HepG2 (cell line): Measurements from ENCODE around the gene STK36. TPM values are rescaled to one million over a fixed set of nuclear protein-coding genes. Genes with fewer than 3 reads are reported as not detected.

Source experiments
- ATAC-seq: fragments of 200-7000 bp; cut with Tn5 transposase; 3 replicates; pipeline ENCODE4 v1.9.1; 2020; ENCODE audit warnings: mild to moderate bottlenecking, moderate library complexity
- BruUV-seq: library from RNA; stranded (reverse); fragments of 400-500 nt; replicated peaks from 2 replicates; lab custom pipeline; 2021; lab: Mats Ljungman, UMichigan
- CTCF ChIA-PET: fragments of 300-600 bp; formaldehyde crosslinking; extraction: SDS; loops from one replicate; lab custom pipeline; 2021; ENCODE audit warnings: low total read pairs, inconsistent platforms, low intra/inter-chr PET ratio; lab: Yijun Ruan, JAX
- POLR2A ChIA-PET: fragments of 350-600 bp; sonication (Branson Sonifier 250); formaldehyde crosslinking; loops from one replicate; lab custom pipeline; 2020; ENCODE audit warnings: antibody characterized with exemption, inconsistent platforms; lab: Yijun Ruan, JAX
- DNase-seq: peaks from one replicate; pipeline ENCODE4 v3.0.0-alpha.2; 2015; ENCODE audit warnings: low spot score
- FAIRE-seq: peaks from 3 replicates; lab custom pipeline; 2011; peaks lifted over from hg19 to GRCh38; lab: Jason Lieb, UNC
- H2AFZ ChIP-seq: one replicate; pipeline ENCODE4 v1.6.1; 2011; ENCODE audit warnings: low read length, inconsistent platforms
- H3K27ac ChIP-seq: fragments of 300-600 bp; 3 replicates; pipeline ENCODE4 v1.8.0; 2011; ENCODE audit warnings: mixed run types, mild to moderate bottlenecking, mixed read lengths, low read length, inconsistent platforms; ENCODE audit not compliant: insufficient read depth; ENCODE audit errors: extremely low read length
- H3K27me3 ChIP-seq, 2 experiments: fragments of 200-600 bp in 1 of 2; 2 replicates in 1 of 2; 3 replicates in 1 of 2; pipeline versions ENCODE4 v1.6.0 to v1.8.0; 2011; ENCODE audit warnings: low read length in 2 of 2, mild to moderate bottlenecking in 2 of 2, moderate library complexity in 2 of 2, inconsistent platforms in 1 of 2; ENCODE audit not compliant: insufficient read depth in 2 of 2, control insufficient read depth in 1 of 2
- H3K36me3 ChIP-seq, 2 experiments: fragments of 200-600 bp in 1 of 2; replicated peaks in 1 of 2; 2 replicates in 1 of 2; 3 replicates in 1 of 2; pipeline versions ENCODE4 v1.5.1 to v1.8.0; 2011; ENCODE audit warnings: low read length in 2 of 2, inconsistent platforms in 1 of 2; ENCODE audit not compliant: insufficient read depth in 2 of 2, control insufficient read depth in 1 of 2
- H3K4me1 ChIP-seq: 2 replicates; pipeline ENCODE4 v1.5.1; 2012; ENCODE audit warnings: low read length, inconsistent platforms; ENCODE audit not compliant: insufficient read depth
- H3K4me2 ChIP-seq: 2 replicates; pipeline ENCODE4 v1.6.0; 2011; ENCODE audit warnings: low read depth, low read length, inconsistent platforms
- H3K4me3 ChIP-seq, 3 experiments: fragments of 200-600 bp in 1 of 3; sonication (generic), shearing (Covaris generic) in 1 of 3; replicated peaks in 1 of 3; 2 replicates each; pipeline ENCODE4 v1.5.1; 2011 to 2016; ENCODE audit warnings: low read length in 3 of 3, inconsistent platforms in 2 of 3, low read depth in 2 of 3, mild to moderate bottlenecking in 2 of 3, control low read depth in 1 of 3, mixed read lengths in 1 of 3; ENCODE audit not compliant: insufficient read depth in 1 of 3
- H3K79me2 ChIP-seq: one replicate; pipeline ENCODE4 v1.6.1; 2011; ENCODE audit warnings: low read length, inconsistent platforms; ENCODE audit not compliant: insufficient read depth
- H3K9ac ChIP-seq: 2 replicates; pipeline ENCODE4 v1.6.0; 2011; ENCODE audit warnings: mild to moderate bottlenecking, low read depth, low read length, inconsistent platforms; ENCODE audit not compliant: insufficient read depth
- H3K9me3 ChIP-seq: 2 replicates; pipeline ENCODE4 v1.5.1; 2012; ENCODE audit warnings: mild to moderate bottlenecking, low read length
- H4K20me1 ChIP-seq: 2 replicates; pipeline ENCODE4 v1.6.0; 2011; ENCODE audit warnings: inconsistent platforms, mild to moderate bottlenecking, low read length, moderate library complexity; ENCODE audit not compliant: insufficient read depth
- RNF2 ChIP-seq: fragments of 450-650 bp; conservative IDR thresholded peaks from 2 replicates; pipeline ENCODE4 v1.6.1; 2016; ENCODE audit warnings: low read depth
- ZNF431 ChIP-seq: sonication (generic); formaldehyde crosslinking; IDR thresholded peaks from 2 replicates; pipeline ENCODE4 v1.9.0; 2022; ENCODE audit warnings: missing genetic modification reagents, low read depth, mild to moderate bottlenecking, borderline replicate concordance
- WGBS: methylation state at CpG from one replicate; pipeline ENCODE4 v1.1.6; 2017; ENCODE audit warnings: low lambda C conversion rate; 5-methylcytosine and 5-hydroxymethylcytosine counted together
- in situ Hi-C: cut with HindIII; loops from 2 replicates; pipeline ENCODE4 v1.10.0; 2017; ENCODE audit warnings: low pct_unique_long_range_greater_than_20kb; ENCODE audit not compliant: extremely low pct_ligation_motif_present
- intact Hi-C: fragments of 100-400 bp; cut with micrococcal nuclease; formaldehyde crosslinking; loops from one replicate; pipeline ENCODE4 v1.10.0; 2022; ENCODE audit not compliant: unreplicated experiment
- polyA plus RNA-seq, 8 experiments: library from polyadenylated mRNA; depleted of rRNA in 3 of 8; stranded (reverse) in 7 of 8; unstranded in 1 of 8; fragments of >200 nt; fragmentation: Illumina TruSeq in 4 of 8; extraction: Trizol in 4 of 8; gene quantifications; 2 replicates each; pipeline versions ENCODE4 v1.2.1 to v1.2.3, GENCODE V29; 2011 to 2016; ENCODE audit warnings: low read depth in 4 of 8, missing spikeins in 1 of 8, mixed read lengths in 1 of 8; ENCODE audit not compliant: insufficient read depth in 1 of 8
- total RNA-seq, 5 experiments: library from RNA; depleted of rRNA; stranded (reverse); fragments of >200 nt; fragmentation: Illumina TruSeq; extraction: Trizol; gene quantifications; 2 replicates each; pipeline ENCODE4 v1.2.3, GENCODE V29; 2016; ENCODE audit warnings: low read depth in 1 of 5
- TF ChIP-seq, protein P1 (sequence below): sonication (generic); formaldehyde crosslinking; IDR thresholded peaks from 2 replicates; pipeline ENCODE4 v1.4.0; 2020; ENCODE audit warnings: mild to moderate bottlenecking, missing genetic modification reagents, borderline replicate concordance
- TF ChIP-seq, protein P2 (sequence below): sonication (generic); formaldehyde crosslinking; IDR thresholded peaks from 2 replicates; pipeline ENCODE4 v1.5.0; 2020; ENCODE audit warnings: missing genetic modification reagents
- TF ChIP-seq, protein P3 (sequence below): sonication (generic); formaldehyde crosslinking; IDR thresholded peaks from 2 replicates; pipeline ENCODE4 v1.4.0; 2020; ENCODE audit warnings: mild to moderate bottlenecking, missing genetic modification reagents

The STK36 gene
- total and polyA plus RNA-seq, 2 of the 13 experiments (the other 11 are each of a cell fraction or from before 2014, with no cell fraction given) = 45.9 to 83.5 TPM

DNA sequence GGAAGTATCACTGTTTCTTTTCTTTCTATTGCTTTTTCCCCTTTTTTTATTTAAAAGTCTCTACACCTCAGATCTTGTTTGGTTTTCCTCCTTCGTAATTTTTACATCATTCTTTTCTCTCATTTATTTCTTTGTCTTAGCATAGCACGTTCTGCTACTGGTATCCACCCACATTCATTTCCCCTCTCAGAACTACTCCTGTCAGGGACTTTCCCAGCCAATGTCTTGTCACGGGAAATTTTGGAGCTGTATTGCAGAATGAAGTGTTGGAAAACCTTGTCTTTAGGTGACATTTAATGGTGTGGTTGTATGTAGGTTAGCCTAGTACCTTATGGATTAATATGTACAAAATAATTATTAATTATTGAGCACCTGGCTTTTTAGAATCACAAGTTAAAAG, 72.7 kb downstream of the STK36 start:
- H3K4me3 ChIP-seq = no peak overlapping the region
- no peak for FAIRE-seq
- H3K27ac ChIP-seq = peak overlapping the region; percentile 95
- H3K4me2 ChIP-seq = no peak overlapping the region
- no peak overlapping the region for H2AFZ ChIP-seq
- H3K9me3 ChIP-seq = no peaks in the 10 kb centered on the region
- H3K9ac ChIP-seq = peak overlapping the region; percentile 66
- TF ChIP-seq RNF2 (no peak), ZNF431 (CRISPR knock-in tag) (no peak)
- TF ChIP-seq, protein P1, sequence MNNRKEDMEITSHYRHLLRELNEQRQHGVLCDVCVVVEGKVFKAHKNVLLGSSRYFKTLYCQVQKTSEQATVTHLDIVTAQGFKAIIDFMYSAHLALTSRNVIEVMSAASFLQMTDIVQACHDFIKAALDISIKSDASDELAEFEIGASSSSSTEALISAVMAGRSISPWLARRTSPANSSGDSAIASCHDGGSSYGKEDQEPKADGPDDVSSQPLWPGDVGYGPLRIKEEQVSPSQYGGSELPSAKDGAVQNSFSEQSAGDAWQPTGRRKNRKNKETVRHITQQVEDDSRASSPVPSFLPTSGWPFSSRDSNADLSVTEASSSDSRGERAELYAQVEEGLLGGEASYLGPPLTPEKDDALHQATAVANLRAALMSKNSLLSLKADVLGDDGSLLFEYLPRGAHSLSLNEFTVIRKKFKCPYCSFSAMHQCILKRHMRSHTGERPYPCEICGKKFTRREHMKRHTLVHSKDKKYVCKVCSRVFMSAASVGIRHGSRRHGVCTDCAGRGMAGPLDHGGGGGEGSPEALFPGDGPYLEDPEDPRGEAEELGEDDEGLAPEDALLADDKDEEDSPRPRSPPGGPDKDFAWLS = 0 out of 2 replicates have a peak, but pooled peaks have one; percentile 0
- H3K79me2 ChIP-seq = peaks cover 19% of the 10 kb centered on the region
- peaks cover 29 to 63% of the 10 kb centered on the region in 2 experiments for H3K36me3 ChIP-seq
- intact Hi-C loops = no loop called here
- no TSS peak for BruUV-seq
- ATAC-seq = no peak
- peaks cover 55% of the 10 kb centered on the region for H3K4me1 ChIP-seq
- H3K27me3 ChIP-seq = no peaks in the 10 kb centered on the region
- in situ Hi-C loops = loop anchor here (25.0 kb wide), 1 partner anchor 93 kb away; the partner anchor contains the start of gene PRKAG3
- CTCF ChIA-PET = interaction anchor here (1.9 kb wide), 1 partner anchor 17 kb away, joined by 5 read pairs; no protein-coding TSS in a partner anchor
- no peak for DNase-seq
- WGBS = 94% methylated on average over 3 of the region's 3 CpGs
- POLR2A ChIA-PET = interaction anchor here (0.9 to 4.6 kb wide), 8 partner anchors 8 to 73 kb away, joined by 3 to 139 read pairs (median 17); partner anchors contain the start of genes CYP27A1 and TTLL4
- H4K20me1 ChIP-seq = no peaks in the 10 kb centered on the region

DNA sequence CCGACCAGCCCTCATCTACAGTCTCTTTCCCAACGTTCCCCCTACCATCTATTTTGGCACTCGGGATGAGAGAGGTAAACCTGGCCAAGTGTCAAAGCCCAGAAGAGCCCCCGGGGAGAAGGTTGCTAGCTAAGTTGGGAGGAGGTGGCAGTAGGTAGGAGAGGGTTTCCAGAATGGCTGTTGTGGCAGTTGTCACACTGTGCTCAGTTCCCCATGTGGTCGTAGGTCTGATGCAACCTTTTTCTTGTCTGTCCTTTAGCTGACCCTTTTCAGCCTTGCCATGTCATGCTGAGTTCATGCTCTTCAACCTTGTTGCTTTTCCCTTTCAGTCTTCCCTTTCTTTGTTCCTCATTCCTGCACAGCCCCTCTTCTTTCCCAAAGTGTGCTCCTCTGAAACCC, 73.3 kb downstream of the STK36 start:
- Histone ChIP-seq H3K79me2 (peaks cover 21% of the 10 kb centered on the region), H3K4me1 (peaks cover 60% of the 10 kb centered on the region), H4K20me1 (no peaks in the 10 kb centered on the region), H3K4me2 (peak overlapping the region; percentile 41), H3K36me3 (peaks cover 29 to 63% of the 10 kb centered on the region in 2 experiments), H3K9ac (peak overlapping the region; percentile 66), H3K27me3 (no peaks in the 10 kb centered on the region), H3K4me3 (no peak overlapping the region), H3K27ac (peak overlapping the region; percentile 95), H2AFZ (no peak overlapping the region), H3K9me3 (no peaks in the 10 kb centered on the region)
- 77% methylated on average over 5 of the region's 5 CpGs for WGBS
- CTCF ChIA-PET = interaction anchor here (1.9 kb wide), 1 partner anchor 18 kb away, joined by 5 read pairs; no protein-coding TSS in a partner anchor
- POLR2A ChIA-PET = interaction anchor here (0.7 to 4.6 kb wide), 10 partner anchors 8 to 86 kb away, joined by 3 to 139 read pairs (median 10); partner anchors contain the start of genes CYP27A1 and TTLL4
- intact Hi-C loops = no loop called here
- BruUV-seq = no TSS peak
- peak; percentile 15 for FAIRE-seq
- peak; percentile 88 for DNase-seq
- ATAC-seq = peak; percentile 19
- in situ Hi-C loops = loop anchor here (25.0 kb wide), 1 partner anchor 92 kb away; the partner anchor contains the start of gene PRKAG3
- TF ChIP-seq, protein P2, sequence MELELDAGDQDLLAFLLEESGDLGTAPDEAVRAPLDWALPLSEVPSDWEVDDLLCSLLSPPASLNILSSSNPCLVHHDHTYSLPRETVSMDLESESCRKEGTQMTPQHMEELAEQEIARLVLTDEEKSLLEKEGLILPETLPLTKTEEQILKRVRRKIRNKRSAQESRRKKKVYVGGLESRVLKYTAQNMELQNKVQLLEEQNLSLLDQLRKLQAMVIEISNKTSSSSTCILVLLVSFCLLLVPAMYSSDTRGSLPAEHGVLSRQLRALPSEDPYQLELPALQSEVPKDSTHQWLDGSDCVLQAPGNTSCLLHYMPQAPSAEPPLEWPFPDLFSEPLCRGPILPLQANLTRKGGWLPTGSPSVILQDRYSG (CRISPR knock-in tag) = no peak
- TF ChIP-seq, protein P3, sequence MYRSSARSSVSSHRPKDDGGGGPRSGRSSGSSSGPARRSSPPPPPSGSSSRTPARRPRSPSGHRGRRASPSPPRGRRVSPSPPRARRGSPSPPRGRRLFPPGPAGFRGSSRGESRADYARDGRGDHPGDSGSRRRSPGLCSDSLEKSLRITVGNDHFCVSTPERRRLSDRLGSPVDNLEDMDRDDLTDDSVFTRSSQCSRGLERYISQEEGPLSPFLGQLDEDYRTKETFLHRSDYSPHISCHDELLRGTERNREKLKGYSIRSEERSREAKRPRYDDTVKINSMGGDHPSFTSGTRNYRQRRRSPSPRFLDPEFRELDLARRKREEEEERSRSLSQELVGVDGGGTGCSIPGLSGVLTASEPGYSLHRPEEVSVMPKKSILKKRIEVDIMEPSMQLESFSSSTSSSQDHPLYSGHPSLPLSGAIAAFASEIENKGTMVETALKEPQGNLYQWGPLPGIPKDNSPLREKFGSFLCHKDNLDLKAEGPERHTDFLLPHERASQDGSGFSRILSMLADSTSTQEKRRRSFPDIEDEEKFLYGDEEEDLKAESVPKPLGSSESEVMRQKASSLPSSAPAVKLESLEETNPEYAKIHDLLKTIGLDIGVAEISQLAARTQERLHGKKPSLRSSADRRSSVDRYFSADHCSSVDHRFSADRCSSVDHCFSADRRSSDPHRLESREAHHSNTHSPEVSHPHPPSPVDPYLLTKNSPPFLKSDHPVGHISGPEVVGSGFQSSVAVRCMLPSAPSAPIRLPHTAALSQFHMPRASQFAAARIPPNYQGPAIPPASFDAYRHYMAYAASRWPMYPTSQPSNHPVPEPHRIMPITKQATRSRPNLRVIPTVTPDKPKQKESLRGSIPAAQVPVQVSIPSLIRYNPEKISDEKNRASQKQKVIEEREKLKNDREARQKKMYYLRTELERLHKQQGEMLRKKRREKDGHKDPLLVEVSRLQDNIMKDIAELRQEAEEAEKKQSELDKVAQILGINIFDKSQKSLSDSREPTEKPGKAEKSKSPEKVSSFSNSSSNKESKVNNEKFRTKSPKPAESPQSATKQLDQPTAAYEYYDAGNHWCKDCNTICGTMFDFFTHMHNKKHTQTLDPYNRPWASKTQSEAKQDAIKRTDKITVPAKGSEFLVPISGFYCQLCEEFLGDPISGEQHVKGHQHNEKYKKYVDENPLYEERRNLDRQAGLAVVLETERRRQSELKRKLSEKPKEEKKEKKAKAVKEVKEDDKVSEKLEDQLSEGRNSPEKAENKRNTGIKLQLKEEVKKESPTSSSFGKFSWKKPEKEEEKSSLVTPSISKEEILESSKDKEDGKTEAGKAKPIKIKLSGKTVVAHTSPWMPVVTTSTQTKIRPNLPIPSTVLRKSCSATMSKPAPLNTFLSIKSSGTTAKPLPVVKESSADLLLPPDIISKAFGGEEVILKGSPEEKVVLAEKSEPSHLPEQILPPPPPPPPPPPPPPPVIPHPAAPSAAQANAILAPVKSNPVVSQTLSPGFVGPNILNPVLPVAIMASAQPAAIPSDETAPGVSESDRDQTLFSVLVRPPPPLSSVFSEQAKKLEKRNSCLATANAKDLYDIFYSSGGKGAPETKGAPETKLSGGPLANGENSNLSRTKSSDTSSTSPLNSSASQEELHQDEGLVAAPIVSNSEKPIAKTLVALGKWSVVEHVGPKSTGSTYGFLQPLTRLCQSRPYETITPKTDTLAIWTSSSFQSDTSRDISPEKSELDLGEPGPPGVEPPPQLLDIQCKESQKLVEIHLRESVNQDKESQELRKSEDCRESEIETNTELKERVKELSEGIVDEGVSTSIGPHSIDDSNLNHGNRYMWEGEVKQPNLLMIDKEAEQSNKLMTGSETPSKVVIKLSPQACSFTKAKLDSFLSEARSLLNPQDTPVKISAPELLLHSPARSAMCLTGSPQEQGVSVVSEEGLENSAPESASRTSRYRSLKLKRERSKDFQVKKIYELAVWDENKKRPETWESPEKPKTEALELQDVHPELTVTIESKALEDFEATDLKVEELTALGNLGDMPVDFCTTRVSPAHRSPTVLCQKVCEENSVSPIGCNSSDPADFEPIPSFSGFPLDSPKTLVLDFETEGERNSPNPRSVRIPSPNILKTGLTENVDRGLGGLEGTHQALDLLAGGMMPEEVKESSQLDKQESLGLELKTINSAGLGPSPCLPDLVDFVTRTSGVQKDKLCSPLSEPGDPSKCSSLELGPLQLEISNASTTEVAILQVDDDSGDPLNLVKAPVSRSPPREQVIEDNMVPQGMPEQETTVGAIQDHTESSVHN (CRISPR knock-in tag) = no peak
